Stimulated activated CD4-positive, alpha-beta T cell treated with anti-CD3 and anti-CD28 coated beads, Interleukin-1b, Interleukin-23, amount 100 ng/mL, for 48 hours (primary cell): Measurements from ENCODE around the gene RAB39B.

Experiments
- DNase-seq: peaks from one replicate; pipeline ENCODE4 v3.0.0-alpha.2; 2020

Gene RAB39B

DNA sequence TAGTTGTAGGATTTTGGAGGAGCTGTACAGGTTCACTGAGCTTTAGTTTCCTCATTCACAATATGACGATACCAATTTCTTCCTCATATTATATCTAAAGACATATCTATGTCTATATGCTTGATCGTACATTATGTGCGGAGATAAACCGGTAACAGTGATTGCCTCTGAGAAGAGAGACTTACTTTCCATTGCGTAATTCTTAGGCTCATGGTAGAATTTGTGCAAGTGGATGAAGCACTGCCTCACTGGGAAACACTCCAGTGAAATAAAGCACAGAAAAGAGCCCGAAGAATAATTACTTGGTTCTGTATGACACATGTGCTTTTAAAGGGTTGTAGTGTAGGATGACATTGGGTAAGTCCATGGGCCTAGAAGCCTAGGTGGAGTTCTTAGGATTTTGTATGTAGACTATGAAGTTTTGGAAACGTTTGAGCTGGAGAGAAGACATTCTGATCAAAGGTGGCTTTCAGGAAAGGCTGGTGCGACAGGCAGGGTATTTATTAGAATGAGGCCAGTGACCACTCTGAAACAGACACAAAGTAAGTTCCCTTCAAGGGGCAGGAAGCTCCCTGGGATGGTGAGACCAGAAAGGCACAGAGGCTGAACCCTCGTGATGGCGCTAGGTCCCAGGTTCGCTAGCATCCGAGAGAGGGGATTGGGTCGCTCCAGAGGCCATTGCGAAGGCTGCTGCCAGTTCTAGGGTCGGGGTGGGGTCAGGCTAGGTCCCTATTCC lies 48.7 kb downstream of the RAB39B start:
- DNase-seq: no peak

DNA sequence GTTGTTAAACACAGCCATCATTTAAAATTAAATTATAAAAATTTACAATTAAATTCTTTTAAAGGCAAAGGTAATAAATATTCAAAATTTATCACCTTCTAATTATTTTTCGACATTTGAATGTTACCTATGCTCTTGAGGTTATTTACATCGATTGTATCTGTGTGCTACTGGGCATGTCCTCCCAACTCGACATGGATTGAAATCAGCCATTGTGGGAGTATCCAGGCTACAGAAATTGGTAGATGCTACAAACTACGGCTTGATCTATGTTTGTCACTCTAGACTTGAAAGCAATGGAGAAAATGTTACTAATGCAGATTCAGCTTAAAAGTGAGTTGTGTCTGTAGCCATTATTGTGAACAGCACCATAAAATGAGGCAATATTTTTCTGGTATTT lies 50.6 kb downstream of the RAB39B start:
- DNase-seq: no peak

DNA sequence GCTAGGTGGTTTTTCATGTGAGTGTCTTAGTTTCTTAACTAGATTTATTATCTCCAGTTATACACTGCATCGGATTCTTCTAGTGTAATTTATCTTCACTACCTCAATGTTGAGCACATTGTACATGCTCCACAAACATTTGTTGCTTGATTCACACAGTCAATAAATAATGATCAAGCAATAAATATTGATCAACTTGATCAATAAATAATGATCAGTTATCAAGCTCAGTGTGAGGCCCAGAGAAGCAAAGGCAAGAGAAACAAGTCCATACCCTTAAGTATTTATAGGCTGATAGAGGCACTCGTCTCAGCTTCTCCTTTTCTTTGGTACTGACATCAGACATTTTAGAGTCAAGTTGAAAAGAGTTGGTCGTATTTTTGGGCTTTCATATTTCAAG lies 53.1 kb downstream of the RAB39B start:
- DNase-seq: no peak
